ENCODE results near the gene MEG3. TPM values are rescaled to one million over a fixed set of nuclear protein-coding genes. Genes with fewer than 3 reads are reported as not detected.

MEG3 gene
- total RNA-seq, 1 experiment from 2014 or later: not detected

DNA sequence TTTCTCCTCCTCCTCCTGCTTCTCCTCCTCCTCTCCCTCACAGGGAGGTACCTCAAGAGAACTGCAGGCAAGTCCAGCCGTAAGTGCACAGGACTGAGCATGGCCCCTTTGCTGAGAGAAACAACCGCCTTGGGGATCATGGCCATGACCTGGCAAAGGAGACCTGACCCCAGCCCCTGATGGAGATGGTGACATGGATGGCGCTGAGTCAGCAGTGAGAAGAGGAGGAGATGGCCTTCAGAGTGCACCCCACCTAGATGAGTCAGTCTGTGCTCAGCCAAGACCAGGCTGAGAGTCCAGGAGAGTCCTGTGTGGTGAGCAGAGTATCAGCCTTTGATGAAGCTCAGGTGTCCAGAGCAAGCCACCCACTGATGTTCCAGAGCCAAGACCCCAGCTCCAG is 36.4 kb downstream of the MEG3 start:
- no TSS peak for BruUV-seq (replicated peaks)
- H3F3A ChIP-seq (ENCODE audit: insufficient read depth, low read depth): no peaks in the 10 kb centered on the region
- H4K20me1 ChIP-seq (ENCODE audit: insufficient read depth): no peaks in the 10 kb centered on the region
- no peaks in the 10 kb centered on the region for H3K36me3 ChIP-seq (ENCODE audit: low read depth)
- H3K4me1 ChIP-seq (replicated peaks; ENCODE audit: insufficient read depth): no peaks in the 10 kb centered on the region
- DNase-seq: no peak
- ChIA-PET POLR2A (ENCODE audit: unreplicated experiment) (no interaction called here), CTCF (no interaction called here)
- H3K9me2 ChIP-seq (ENCODE audit: insufficient read depth): no peaks in the 10 kb centered on the region
- H3K27ac ChIP-seq: no peak overlapping the region
- TF ChIP-seq CTCF (conservative IDR thresholded peaks at IDR 0.05) (no peak), EZH2 (IDR thresholded peaks at IDR 0.05; ENCODE audit: low read depth) (no peak)
- H3K79me2 ChIP-seq (ENCODE audit: low read depth): no peaks in the 10 kb centered on the region
- no peaks in the 10 kb centered on the region for H3K9me3 ChIP-seq (ENCODE audit: insufficient read depth, low read depth)
- no peak overlapping the region for H3K4me3 ChIP-seq
- intact Hi-C loops (cut with micrococcal nuclease; ENCODE audit: unreplicated experiment): no loop called here
- H2AFZ ChIP-seq: no peak overlapping the region
- no peak overlapping the region for H3K4me2 ChIP-seq
- peaks cover 32% of the 10 kb centered on the region for H3K27me3 ChIP-seq (ENCODE audit: insufficient read depth, low read depth)

- H3K4me2 ChIP-seq: no peak overlapping the region
- no peak for DNase-seq
- no peaks in the 10 kb centered on the region for H3K79me2 ChIP-seq (ENCODE audit: low read depth)
- TF ChIP-seq CTCF (conservative IDR thresholded peaks at IDR 0.05): no peak
- no peak for TF ChIP-seq EZH2 (IDR thresholded peaks at IDR 0.05; ENCODE audit: low read depth)
- no peaks in the 10 kb centered on the region for H3K9me3 ChIP-seq (ENCODE audit: insufficient read depth, low read depth)
- BruUV-seq (replicated peaks): no TSS peak
- H2AFZ ChIP-seq: no peak overlapping the region
- H3K4me3 ChIP-seq: no peak overlapping the region
- intact Hi-C loops (cut with micrococcal nuclease; ENCODE audit: unreplicated experiment): no loop called here
- H3K9me2 ChIP-seq (ENCODE audit: insufficient read depth): no peaks in the 10 kb centered on the region
- no peaks in the 10 kb centered on the region for H3F3A ChIP-seq (ENCODE audit: insufficient read depth, low read depth)
- ChIA-PET CTCF (no interaction called here), POLR2A (ENCODE audit: unreplicated experiment) (no interaction called here)
- H3K4me1 ChIP-seq (replicated peaks; ENCODE audit: insufficient read depth): no peaks in the 10 kb centered on the region
- H3K27me3 ChIP-seq (ENCODE audit: insufficient read depth, low read depth): peaks cover 30% of the 10 kb centered on the region
- no peaks in the 10 kb centered on the region for H4K20me1 ChIP-seq (ENCODE audit: insufficient read depth)
- H3K27ac ChIP-seq: no peak overlapping the region
- no peaks in the 10 kb centered on the region for H3K36me3 ChIP-seq (ENCODE audit: low read depth)
These were observed 36.9 kb downstream of the MEG3 start for GRCh38 chr14:100862793-100863192.

GRCh38 chr14:100864206-100864605 is 38.3 kb downstream of the MEG3 start:
- Histone ChIP-seq H3K9me2 (ENCODE audit: insufficient read depth) (no peaks in the 10 kb centered on the region), H3K36me3 (ENCODE audit: low read depth) (no peaks in the 10 kb centered on the region), H3K9me3 (ENCODE audit: insufficient read depth, low read depth) (no peaks in the 10 kb centered on the region), H4K20me1 (ENCODE audit: insufficient read depth) (no peaks in the 10 kb centered on the region), H3K27ac (no peak overlapping the region), H3K4me2 (no peak overlapping the region), H3F3A (ENCODE audit: insufficient read depth, low read depth) (no peaks in the 10 kb centered on the region), H3K4me1 (replicated peaks; ENCODE audit: insufficient read depth) (no peaks in the 10 kb centered on the region), H2AFZ (no peak overlapping the region), H3K27me3 (ENCODE audit: insufficient read depth, low read depth) (peaks cover 30% of the 10 kb centered on the region), H3K4me3 (no peak overlapping the region), H3K79me2 (ENCODE audit: low read depth) (no peaks in the 10 kb centered on the region)
- intact Hi-C loops (cut with micrococcal nuclease; ENCODE audit: unreplicated experiment): no loop called here
- TF ChIP-seq CTCF (conservative IDR thresholded peaks at IDR 0.05): no peak
- ChIA-PET POLR2A (ENCODE audit: unreplicated experiment) (no interaction called here), CTCF (no interaction called here)
- BruUV-seq (replicated peaks): no TSS peak
- no peak for DNase-seq

Data from PC-9 (cell line).